ACC112 (cell line): Measurements from ENCODE around the gene MATCAP1.

Source experiments
- H2AFZ ChIP-seq: fragments of 200-600 bp; sonication (generic); one replicate; pipeline ENCODE4 v1.6.0; 2017; ENCODE audit warnings: antibody characterized with exemption, low read length; ENCODE audit not compliant: unreplicated experiment
- H3K27ac ChIP-seq: fragments of 200-600 bp; sonication (generic); 2 replicates; pipeline ENCODE4 v1.5.1; 2014; ENCODE audit warnings: low read depth, mild to moderate bottlenecking, antibody characterized with exemption, low read length, moderate library complexity
- H3K27me3 ChIP-seq: fragments of 200-600 bp; sonication (generic); 2 replicates; pipeline ENCODE4 v1.6.1; 2014; ENCODE audit warnings: mild to moderate bottlenecking, antibody characterized with exemption, low read length, moderate library complexity, mixed read lengths; ENCODE audit not compliant: insufficient read depth
- H3K36me3 ChIP-seq: fragments of 200-600 bp; sonication (generic); 2 replicates; pipeline ENCODE4 v1.6.1; 2016; ENCODE audit warnings: mild to moderate bottlenecking, antibody characterized with exemption, low read length, moderate library complexity, mixed read lengths; ENCODE audit not compliant: insufficient read depth
- H3K4me1 ChIP-seq: fragments of 200-600 bp; sonication (generic); one replicate; pipeline ENCODE4 v1.6.1; 2016; ENCODE audit warnings: low read length, mixed read lengths; ENCODE audit not compliant: insufficient read depth, unreplicated experiment, control insufficient read depth
- H3K4me3 ChIP-seq: fragments of 200-600 bp; sonication (generic); 2 replicates; pipeline ENCODE4 v1.5.1; 2014; ENCODE audit warnings: mild to moderate bottlenecking, low read depth, low read length
- H3K79me2 ChIP-seq: fragments of 200-600 bp; sonication (generic); one replicate; pipeline ENCODE4 v1.6.0; 2016; ENCODE audit warnings: low read length; ENCODE audit not compliant: control insufficient read depth, unreplicated experiment, insufficient read depth

The MATCAP1 gene

GRCh38 chr16:67144943-67145342, 38.8 kb downstream of the MATCAP1 start:
- H3K27ac ChIP-seq, result no peak overlapping the region
- H3K4me3 ChIP-seq, result no peak overlapping the region
- no peak overlapping the region for H2AFZ ChIP-seq
- H3K4me1 ChIP-seq, result no peaks in the 10 kb centered on the region
- peaks cover 6% of the 10 kb centered on the region for H3K79me2 ChIP-seq
- peaks cover 35% of the 10 kb centered on the region for H3K36me3 ChIP-seq
- no peaks in the 10 kb centered on the region for H3K27me3 ChIP-seq

- Histone ChIP-seq H2AFZ (no peak overlapping the region), H3K4me1 (no peaks in the 10 kb centered on the region), H3K27ac (no peak overlapping the region), H3K4me3 (no peak overlapping the region), H3K79me2 (no peaks in the 10 kb centered on the region), H3K36me3 (peaks cover 24% of the 10 kb centered on the region), H3K27me3 (no peaks in the 10 kb centered on the region)
Observed at GRCh38 chr16:67142342-67142741, 41.4 kb downstream of the MATCAP1 start.

- no peak overlapping the region for H3K27ac ChIP-seq
- H3K27me3 ChIP-seq, result no peaks in the 10 kb centered on the region
- H3K4me1 ChIP-seq, result no peaks in the 10 kb centered on the region
- no peak overlapping the region for H2AFZ ChIP-seq
- H3K79me2 ChIP-seq, result no peaks in the 10 kb centered on the region
- no peak overlapping the region for H3K4me3 ChIP-seq
- H3K36me3 ChIP-seq, result peaks cover 23% of the 10 kb centered on the region
Observed at GRCh38 chr16:67141391-67141790, 42.4 kb downstream of the MATCAP1 start.

- Histone ChIP-seq H3K4me3 (no peak overlapping the region), H3K4me1 (no peaks in the 10 kb centered on the region), H3K27ac (no peak overlapping the region), H3K79me2 (no peaks in the 10 kb centered on the region), H3K27me3 (no peaks in the 10 kb centered on the region), H2AFZ (no peak overlapping the region), H3K36me3 (peaks cover 32% of the 10 kb centered on the region)
Observed at GRCh38 chr16:67137605-67138004, 46.2 kb downstream of the MATCAP1 start.

GRCh38 chr16:67129422-67129821, 54.3 kb downstream of the MATCAP1 start:
- Histone ChIP-seq H3K79me2 (no peaks in the 10 kb centered on the region), H3K27ac (no peak overlapping the region), H3K27me3 (no peaks in the 10 kb centered on the region), H3K36me3 (peaks cover 24% of the 10 kb centered on the region; the same call in 1 of the 2 replicates), H3K4me1 (no peaks in the 10 kb centered on the region), H2AFZ (no peak overlapping the region), H3K4me3 (no peak overlapping the region)

- Histone ChIP-seq H3K4me1 (no peaks in the 10 kb centered on the region), H3K36me3 (peaks cover 21% of the 10 kb centered on the region; the same call in 1 of the 2 replicates)
Observed at GRCh38 chr16:67128887-67129286, 54.9 kb downstream of the MATCAP1 start.

GRCh38 chr16:67128417-67128816, 55.3 kb downstream of the MATCAP1 start:
- H3K79me2 ChIP-seq, result no peaks in the 10 kb centered on the region
- H3K36me3 ChIP-seq, result peaks cover 21% of the 10 kb centered on the region; the same call in 1 of the 2 replicates
- H3K4me1 ChIP-seq, result no peaks in the 10 kb centered on the region
- H3K27me3 ChIP-seq, result no peaks in the 10 kb centered on the region
- H3K27ac ChIP-seq, result no peak overlapping the region
- no peak overlapping the region for H2AFZ ChIP-seq
- H3K4me3 ChIP-seq, result no peak overlapping the region

More at GRCh38 chr16:67128887-67129286, 54.9 kb downstream of the MATCAP1 start:
- Histone ChIP-seq H3K79me2 (no peaks in the 10 kb centered on the region), H2AFZ (no peak overlapping the region), H3K27ac (no peak overlapping the region), H3K4me3 (no peak overlapping the region), H3K27me3 (no peaks in the 10 kb centered on the region)
